Ovary (tissue), 3 donors: ENCODE data around the gene SLC6A18.

Experiments used
- POLR2A ChIP-seq: fragments of 450-650 bp; IDR thresholded peaks from one replicate; pipeline ENCODE4 v1.6.1; 2017; ENCODE audit warnings: antibody characterized with exemption, mild to moderate bottlenecking, moderate library complexity
- TF ChIP-seq, protein P1 (sequence below), 3 donors: fragments of 450-650 bp in 2 of 3; fragments of 200-600 bp in 1 of 3; IDR thresholded peaks; one replicate each; pipeline versions ENCODE4 v1.5.1 to v1.8.0; 2016 to 2022; ENCODE audit warnings: antibody characterized with exemption in 3 of 3, mild to moderate bottlenecking in 1 of 3
- donor health status: DM: no; HTN: no; CAD: no.

DNA sequence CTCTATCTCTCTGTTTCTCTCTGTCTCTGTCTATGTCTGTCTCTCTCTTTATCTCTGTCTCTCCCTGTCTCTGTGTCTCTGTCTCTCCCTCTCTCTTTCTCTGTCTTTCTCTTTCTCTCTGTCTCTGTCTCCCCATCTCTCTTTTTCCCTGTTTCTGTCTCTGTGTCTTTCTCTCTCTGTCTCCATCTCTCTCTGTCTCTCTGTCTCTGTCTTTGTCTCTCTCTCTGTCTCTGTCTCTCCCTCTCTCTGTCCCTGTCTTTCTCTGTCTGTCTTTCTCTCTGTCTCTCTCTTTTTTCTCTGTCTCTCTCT is 25.9 kb upstream of the SLC6A18 start:
- TF ChIP-seq POLR2A, result no peak
- TF ChIP-seq, protein P1, sequence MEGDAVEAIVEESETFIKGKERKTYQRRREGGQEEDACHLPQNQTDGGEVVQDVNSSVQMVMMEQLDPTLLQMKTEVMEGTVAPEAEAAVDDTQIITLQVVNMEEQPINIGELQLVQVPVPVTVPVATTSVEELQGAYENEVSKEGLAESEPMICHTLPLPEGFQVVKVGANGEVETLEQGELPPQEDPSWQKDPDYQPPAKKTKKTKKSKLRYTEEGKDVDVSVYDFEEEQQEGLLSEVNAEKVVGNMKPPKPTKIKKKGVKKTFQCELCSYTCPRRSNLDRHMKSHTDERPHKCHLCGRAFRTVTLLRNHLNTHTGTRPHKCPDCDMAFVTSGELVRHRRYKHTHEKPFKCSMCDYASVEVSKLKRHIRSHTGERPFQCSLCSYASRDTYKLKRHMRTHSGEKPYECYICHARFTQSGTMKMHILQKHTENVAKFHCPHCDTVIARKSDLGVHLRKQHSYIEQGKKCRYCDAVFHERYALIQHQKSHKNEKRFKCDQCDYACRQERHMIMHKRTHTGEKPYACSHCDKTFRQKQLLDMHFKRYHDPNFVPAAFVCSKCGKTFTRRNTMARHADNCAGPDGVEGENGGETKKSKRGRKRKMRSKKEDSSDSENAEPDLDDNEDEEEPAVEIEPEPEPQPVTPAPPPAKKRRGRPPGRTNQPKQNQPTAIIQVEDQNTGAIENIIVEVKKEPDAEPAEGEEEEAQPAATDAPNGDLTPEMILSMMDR (IDR thresholded peaks at IDR 0.05), result no peak
